ENCODE results near the gene RFFL.
A peak's percentile ranks its signal among the peaks of the same experiment; 100 is the strongest.
"Not testable (repeated sequence)": the region's sequence is repeated elsewhere in the genome, so short reads cannot be mapped to it uniquely, and the experiment has no call there.

The RFFL gene, protein sequence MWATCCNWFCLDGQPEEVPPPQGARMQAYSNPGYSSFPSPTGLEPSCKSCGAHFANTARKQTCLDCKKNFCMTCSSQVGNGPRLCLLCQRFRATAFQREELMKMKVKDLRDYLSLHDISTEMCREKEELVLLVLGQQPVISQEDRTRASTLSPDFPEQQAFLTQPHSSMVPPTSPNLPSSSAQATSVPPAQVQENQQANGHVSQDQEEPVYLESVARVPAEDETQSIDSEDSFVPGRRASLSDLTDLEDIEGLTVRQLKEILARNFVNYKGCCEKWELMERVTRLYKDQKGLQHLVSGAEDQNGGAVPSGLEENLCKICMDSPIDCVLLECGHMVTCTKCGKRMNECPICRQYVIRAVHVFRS

DNA sequence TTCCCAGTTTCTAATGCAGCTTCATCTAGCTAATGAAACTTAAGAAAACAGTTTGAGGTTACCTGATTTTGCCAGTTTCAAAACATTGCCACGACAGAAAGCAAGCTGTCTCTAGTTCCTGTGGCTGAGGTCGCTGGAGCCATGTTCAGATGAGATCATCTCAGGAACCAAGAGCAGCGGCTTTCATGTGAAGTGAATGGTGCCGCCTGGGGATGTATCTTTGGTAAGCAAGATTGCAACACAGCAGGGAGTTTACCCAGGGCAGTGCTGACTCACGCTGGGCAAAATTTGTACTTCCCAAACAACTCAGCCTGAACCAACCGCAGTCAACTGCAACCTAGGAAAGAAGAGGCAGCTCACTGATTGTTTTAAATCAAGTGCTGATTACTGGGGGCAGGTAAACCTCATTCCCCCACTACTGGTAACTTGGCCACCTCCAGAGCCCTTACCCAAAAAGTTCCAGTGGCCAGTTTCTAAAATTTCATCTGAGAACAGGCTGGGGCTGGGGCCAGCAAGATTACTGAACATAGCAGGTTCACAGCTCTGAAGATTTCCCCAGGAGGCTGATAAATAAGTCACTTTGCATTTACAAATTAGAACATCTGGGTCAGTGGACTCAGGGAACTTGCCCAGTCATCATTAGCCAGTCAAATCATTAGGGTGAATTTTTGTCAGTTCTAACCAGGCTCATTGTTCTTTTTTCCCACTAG is at the start of gene RFFL:
RFFL (minus strand) TSS at position 194 of the 710 bp plus-strand sequence. CDS start 37,154 bp downstream, outside the sequence.
- peak; percentile 88 to 89 for DNase-seq

DNA sequence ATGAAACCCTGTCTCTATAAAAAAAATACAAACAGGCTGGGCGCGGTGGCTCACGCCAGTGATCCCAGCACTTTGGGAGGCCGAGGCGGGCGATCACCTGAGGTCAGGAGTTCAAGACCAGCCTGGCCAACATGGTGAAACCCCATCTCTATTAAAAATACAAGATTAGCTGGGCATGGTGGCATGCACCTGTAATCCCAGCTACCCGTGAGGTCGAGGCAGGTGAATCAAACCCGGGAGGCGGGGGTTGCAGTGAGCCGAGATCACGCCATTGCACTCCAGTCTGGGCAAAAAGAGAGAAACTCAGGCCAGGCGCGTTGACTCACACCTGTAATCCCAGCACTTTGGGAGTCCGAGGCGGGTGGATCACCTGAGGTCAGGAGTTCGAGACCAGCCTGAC is 47.3 kb upstream of the RFFL start:
- DNase-seq, result not testable (repeated sequence)

DNA sequence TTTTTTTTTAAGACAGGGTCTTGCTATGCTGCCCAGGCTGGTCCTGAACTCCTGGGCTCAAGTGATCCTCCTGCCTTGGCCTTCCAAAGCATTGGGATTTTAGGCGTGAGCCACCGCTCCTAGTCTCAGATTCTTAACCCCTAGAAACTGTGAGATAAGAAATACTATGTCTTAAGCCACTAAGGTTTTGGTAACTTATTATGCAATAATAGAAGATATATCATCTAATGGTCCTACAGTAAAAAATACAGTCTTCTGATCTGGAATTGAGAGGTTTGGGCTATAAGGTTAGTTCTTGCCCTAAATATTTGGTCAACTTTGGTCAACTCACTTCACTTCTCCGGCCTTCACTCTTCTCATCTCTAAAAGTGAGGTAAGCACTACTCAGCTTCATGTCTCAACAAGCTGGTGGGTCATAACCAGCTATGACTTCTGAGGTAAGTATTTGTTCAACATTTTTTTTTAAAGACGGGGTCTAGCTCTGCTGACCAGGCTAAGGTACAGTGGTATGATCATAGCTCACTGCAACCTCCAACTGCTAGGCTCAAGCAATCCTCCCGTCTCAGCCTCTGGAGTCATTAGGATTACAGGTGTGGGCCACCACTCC is 41.4 kb upstream of the RFFL start:
- DNase-seq, result no peak

DNA sequence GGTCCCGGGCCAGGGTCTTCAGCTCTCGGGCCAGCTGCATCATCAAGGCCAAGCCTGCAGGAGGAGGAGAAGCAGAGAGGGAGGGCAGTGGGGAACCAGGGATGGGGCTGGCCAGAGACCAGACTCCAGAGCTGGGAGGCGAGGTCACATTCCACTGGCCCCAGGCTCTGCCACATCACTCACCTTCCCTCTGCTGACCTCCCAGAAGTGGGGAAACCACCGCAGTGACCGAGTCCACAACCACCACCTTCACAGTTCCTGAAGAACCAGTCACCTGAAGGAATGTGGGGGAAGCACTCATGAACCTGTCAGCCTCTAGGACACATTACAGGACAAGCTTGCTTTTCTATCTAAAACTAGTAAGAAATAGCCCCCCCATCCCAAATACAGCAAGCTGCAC is 39.8 kb upstream of the RFFL start:
- DNase-seq, result no peak

DNA sequence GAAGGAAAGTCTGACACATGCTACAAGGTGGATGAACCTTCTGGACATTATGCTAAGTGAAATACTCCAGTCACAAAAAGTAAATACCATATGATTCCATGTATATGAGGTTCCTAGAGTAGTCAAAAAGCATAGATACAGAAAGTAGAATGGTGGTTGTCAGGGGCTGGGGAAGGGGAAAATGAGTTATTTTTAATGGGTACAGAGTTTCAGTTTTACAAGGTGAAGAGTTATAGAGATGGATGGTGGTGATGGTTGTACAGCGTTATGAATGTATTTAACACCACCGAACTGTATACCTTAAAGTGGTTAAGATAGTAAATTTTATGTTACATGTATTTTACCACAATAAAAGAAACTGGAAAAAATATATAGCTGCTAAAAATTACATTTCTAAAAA is 38.2 kb upstream of the RFFL start:
- DNase-seq, result no peak

DNA sequence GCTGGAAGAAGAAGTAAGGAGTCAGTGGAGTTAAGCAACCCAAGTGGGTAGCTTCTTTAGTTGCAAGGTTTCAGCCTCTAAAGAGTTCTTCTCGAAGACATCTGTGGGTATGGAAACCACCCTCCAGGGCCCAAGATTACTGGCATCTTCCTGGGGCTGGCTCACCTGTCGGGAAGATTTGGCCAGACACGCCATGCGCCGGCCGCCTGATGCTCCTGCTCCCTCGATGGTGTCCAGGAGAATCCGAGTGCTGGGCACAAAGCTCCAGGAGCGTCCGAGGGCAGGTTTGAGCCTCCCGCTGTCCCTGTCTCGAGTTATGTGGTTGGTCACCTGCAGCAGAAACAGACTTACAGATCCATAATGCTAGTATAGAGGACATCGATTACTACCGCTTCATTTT is 37.5 kb upstream of the RFFL start:
- DNase-seq, result no peak

DNA sequence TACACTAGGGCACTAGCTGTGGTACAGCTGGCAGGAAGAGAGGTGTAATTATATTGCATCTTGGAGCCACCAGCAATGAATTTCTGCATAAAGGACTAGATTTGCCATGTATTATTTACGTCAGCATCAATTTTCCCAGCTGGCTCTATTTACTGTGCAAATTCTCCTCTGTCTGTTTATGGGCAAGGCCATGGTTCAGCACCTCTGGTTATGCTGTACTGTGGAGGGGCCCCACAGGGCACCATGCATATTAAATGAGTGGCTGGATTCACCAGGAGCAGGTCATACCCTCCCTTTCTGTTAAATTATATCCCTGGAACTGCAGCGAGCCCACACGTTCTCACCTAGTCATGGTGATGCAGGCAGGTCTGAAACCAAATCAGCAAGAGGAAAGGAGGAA is 36.4 kb upstream of the RFFL start:
- no peak for DNase-seq

DNA sequence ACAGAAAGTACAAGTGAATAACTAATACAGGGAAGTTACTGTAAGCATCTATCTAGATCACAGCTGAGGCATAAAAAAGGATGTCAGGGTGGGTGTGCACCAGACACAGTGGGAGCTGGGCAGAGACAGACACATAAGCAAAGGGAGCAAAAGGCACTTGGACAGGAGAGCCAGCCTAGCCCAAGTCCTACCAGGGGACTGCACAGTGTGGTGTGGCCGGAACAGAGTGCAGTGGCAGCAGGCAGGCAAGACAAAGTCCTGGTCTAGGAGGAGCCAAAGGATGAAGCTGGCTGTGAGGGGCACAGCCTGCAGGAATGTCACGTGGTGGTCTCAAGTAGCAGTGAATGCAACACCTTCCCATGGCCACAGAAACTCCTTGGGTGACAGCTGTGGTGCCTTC is 34.3 kb upstream of the RFFL start:
- DNase-seq, result no peak

DNA sequence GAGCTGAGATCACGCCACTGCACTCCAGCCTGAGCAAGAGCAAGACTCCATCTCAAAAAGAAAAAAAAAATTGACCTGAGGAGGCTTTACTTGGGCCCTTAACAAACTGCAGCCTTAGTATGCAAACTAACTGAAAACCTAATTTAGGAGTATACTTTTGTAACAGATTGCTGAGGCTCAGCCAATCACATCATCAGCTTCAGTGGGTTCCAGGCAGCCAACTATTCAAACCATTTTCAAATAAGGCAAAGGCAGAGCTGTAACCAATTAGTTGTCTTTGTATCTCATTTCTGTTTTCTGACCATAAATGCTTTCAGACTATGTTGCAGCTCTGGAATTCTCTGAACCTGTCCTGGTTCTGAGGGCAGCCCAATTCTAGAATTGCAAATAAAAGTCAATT is 32.2 kb upstream of the RFFL start:
- no peak for DNase-seq

DNA sequence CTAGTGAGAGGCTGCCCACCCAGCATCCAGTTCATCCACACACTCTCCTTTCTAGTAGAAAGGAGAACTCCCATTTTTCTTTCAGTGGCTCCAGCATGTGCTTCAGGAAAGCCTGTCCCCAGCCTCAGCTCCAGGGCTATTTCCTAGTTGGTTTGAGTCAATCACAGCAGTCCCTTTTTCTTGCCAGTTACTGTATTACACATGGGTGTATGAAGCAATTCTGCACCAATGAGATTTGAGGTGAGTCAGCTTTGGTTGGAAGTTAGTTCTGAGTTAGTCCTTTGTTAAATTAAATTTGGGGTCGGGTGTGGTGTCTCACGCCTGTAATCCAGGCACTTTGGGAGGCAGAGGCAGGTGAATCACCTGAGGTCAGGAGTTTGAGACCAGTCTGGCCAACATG is 31.4 kb upstream of the RFFL start:
- DNase-seq, result no peak

DNA sequence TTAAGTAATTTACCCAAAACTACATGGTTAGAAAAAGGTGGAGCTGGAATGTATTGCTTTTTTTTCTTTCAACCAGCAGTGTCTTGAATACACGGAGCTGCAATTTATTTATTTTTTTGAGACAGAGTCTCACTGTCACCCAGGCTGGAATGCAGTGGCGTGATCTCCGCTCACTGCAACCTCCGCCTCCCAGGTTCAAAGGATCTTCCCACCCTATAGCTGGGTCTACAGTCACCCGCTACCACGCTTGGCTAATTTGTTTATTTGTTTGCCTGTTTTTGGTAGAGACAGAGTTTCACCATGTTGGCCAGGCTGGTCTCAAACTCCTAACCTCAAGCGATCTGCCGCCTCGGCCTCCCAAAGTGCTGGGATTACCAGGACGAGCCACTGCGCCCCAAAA is 27.2 kb upstream of the RFFL start:
- not testable (repeated sequence) for DNase-seq

DNA sequence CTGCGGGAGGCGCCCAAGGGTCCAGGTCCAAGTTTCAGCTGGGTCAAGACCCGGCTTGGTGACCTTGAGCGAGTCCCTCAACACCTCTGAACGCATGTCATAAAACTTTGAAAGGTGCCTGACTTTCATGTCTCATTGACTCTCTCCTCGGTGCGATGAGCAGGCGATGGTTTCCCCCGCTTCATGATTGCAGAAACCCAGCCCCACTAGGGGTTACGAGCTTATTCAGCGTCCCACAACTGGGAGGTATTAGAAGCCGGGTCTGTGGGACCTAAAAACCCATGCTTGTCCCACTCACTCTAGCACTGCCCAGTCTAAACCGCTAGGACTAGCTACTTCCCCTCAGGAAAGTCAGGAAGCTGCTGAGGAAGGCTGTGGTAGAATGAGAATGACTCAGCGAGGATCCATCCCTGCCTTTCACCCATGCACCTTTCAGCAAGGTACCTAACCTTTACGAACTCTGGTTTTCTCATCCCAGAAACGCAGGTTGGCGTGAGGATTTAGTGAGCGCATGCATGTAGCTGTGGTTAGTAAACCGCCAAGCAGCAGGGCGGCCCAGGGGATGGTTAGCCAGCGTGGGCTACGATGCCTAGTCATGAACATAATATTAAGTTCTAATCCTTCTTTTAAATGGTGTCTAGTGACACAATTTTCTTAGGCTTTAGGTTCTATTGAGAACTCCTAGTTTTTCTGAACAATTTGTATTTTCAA is 26.2 kb upstream of the RFFL start:
- no peak for DNase-seq

DNA sequence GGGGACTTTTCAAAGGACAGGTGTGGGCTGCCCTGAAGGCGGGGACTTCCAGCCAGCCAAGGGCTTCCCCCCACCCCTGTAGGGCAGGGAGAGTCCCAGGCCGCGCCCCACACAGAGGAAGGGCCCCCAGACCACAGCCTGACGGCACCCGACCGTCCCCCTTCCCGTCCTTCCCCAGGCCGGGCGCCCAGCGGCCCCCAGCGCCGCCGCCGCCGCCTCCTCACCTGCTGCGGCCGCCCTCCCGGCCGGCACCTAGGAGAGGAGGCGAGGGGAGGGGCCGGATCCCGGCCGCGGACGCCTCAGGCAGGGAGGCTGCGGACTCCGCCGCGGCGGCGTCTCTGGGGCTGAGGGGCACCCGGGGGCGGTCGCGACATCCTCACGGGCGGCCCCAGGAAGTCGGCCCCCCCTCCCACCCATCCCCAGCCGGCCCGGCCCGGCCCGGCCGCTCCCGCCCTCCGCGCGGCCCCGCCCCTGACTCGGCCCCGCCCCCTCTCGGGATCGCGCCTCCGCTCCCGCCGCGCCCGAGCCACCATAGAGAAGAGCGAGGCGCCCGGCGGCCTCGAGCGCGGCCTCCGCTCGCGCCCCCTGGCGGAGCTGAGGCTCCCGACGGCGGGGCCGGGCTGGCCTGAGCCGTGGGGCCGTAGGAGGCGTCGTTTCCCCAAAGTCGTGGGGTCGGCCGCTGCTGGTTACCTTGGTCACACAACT is 25.5 kb upstream of the RFFL start:
- peak; percentile 90 to 93 for DNase-seq

DNA sequence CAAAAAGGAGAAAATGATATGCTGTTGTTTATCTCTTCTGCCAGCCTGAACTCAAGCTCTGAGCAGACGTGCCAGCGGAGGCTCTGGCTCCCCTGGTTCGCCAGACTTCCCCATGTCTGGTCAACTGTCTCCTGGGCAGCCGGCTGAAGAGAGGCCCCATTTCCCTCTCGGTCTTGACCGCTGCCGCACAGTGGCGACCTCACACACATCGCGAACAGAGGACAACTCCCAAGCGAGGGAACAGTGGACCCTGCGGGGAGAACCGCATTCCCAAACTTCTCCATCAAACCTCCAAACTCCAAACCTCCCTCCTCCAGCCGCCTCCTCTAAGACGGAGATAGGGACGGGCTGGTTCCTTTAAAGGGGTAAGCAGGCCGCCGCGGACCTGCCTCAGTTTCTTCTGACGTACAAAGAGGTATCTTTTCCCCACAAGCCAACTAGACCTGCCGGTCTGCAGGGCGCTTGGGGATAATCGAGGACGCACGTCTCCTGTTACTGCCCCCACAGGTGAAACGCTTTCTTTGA is 24.9 kb upstream of the RFFL start:
- peak in 1 of 2 donors; percentile 47 for DNase-seq

DNA sequence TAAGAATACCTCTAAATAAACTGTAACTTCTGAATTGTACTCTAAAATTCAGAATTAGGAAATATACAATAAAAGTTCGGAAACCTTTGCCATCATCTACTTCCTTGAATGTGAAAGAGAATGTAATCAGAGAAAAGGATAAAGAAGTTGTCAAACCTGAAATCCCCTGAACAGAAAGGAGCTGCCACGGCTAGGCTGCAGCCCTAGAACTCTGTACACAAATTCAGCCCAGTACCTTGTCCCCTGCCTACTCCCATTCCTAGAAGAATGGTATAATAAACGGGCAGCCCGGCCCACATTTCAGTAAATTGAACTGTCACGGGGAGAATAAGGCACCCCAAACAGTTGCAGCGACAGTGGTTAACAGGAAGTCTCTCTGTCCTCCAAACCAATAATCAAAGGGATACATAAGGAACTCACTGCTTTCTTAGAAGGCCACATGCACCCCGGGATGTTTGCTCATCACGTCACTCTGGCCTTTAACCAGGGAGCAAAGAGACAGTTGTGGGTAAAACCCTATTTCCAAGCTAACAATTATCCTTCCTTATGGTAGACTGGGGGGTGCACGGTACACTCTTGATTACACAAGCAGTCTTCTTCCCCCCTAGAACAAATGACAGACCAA is 24.3 kb upstream of the RFFL start:
- peak; percentile 17 to 51 for DNase-seq

DNA sequence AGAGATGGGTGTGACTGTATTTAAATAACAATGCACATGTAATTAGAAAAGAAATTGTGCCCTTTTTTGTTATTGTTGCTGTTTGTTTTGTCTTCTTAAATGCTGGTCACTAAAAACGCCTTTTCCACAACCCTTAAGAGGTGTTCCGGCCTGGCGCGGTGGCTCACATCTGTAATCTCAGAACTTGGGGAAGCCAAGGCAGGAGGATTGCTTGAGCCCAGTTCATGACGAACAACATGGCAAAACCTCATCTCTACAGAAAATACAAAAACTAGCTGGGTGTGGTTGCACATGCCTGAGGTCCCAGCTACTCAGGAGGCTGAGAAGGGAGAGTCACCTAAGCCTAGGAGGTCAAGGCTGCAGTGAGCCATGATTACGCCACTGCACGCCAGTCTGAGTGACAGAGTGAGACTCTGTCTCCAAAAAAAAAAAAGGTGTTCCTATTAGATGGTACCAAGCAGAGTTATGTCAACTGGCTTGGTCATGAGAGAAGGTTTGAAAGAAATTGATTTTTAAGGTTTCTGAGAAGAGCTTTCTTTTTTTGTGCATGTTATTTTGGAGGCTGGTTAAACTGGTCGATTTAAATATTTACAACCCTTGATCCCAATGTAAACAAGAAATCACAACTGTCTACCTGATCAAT is 23.5 kb upstream of the RFFL start:
- no peak for DNase-seq

DNA sequence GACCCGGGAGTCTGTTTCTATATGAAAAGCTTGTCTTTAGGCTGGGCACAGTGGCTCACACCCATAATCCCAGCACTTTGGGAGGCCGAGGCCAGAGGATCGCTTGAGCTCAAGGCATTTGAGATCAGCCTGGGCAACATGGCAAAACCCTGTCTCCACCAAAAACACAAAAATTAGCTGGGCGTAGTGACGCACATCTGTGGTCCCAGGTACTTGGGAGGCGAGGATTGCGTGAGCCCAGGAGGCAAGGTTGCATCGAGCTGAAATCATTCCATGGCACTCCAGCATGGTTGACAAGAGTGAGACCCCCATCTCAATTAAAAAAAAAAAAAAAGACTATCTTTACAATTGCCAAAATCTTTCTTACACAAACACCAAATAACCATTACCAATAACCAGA is 22.7 kb upstream of the RFFL start:
- no peak for DNase-seq

DNA sequence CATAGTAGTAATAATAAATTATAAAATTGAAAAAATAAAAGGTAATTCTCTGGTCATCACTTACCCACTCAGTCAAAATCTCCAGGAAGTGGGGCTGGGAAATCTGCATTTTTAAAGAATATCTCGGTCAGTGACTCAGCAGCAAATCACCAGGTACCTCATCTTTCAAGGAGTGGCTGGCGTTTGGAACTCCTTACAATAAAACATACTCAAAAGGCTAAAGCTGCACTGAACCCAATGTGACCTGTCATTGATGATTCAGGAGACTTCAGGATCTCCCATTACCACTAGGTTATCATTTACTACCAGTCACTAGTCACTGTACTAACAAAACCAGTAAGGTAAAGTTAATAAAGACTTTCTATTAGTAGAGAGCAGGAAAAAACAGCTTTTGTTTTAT is 21.5 kb upstream of the RFFL start:
- DNase-seq, result no peak

DNA sequence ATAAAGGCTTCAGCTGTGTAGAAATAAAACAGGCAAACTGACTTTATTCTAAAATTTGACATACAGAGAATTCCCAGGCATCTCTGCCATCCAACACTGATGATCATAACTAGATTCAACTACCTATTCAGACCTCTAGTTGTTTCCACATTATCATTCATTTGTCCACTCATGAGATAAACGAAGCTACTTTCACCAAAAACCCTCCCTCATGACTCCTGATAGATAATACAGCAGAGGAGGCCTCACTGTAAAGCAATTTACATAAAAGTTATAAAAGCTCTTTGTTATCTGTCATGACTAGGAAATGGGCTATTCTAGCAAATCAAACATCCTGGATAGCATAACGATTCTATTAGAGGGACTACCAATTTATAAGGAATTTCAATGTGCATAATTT is 19.6 kb upstream of the RFFL start:
- no peak for DNase-seq

DNA sequence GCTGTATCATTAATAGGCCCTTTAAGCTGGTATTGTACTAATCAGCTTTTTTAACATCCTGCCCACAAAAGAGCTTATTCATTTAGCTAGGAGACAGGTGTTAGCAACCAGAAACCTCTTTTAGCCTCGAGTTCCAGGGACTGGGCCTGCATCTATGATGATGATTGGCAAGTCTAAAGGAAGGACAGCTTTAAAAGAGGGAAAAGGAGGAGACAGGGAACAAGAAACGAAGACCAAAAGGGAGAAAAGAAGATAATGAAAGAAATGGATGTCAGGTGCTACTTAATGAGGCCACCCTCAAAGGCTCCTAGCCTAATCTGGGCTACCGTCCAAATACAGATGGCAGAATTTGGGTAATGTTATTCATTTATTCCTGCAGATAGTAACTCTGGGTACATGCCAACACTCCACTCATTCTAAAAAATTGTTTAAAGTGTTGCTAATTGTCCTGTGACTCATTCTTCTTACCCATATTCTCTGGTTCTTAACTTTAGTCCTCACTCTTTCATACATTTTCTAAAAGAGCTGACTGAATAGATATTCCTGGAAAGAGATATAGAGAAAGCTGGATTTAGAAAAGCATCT is 18.7 kb upstream of the RFFL start:
- peak in 1 of 2 donors; percentile 33 for DNase-seq

DNA sequence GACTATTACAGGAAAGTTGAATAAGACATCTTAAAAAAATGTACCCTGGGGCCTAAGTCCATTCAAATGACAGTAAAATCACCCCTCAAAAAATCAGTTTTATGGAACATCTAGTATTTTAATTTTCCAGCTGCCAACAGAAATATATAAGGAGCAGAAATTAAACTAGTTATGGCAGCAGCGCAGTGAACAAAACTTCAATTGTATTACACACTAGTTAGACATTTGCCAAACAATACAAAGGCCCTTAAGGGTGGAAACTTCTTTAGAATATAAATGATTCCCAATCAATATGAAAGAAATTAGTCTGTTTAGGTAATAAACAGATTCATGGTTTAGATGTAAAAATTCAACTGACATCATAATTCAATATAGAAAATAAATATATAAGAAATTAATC is 18.1 kb upstream of the RFFL start:
- DNase-seq, result no peak
